Sigmoid colon (tissue), 7 donors: ENCODE measurements around the gene RTKN. TPM values are rescaled to one million over a fixed set of nuclear protein-coding genes. Genes with fewer than 3 reads are reported as not detected.
"Not testable (repeated sequence)": the region's sequence is repeated elsewhere in the genome, so short reads cannot be mapped to it uniquely, and the experiment has no call there.

ENCODE experiments used
- DNase-seq: peaks from one replicate; pipeline ENCODE4 v3.0.0-alpha.2; 2019
- H3K27ac ChIP-seq, 4 donors: fragments of 200-600 bp; sonication (generic); one replicate each; pipeline ENCODE4 v1.5.1; 2016 to 2019; ENCODE audit warnings: mild to moderate bottlenecking in 1 of 4
- H3K27me3 ChIP-seq, 3 donors: fragments of 200-600 bp; sonication (generic); one replicate each; pipeline ENCODE4 v1.5.1; 2019; ENCODE audit warnings: mild to moderate bottlenecking in 1 of 3
- H3K36me3 ChIP-seq, 4 donors: fragments of 200-600 bp; sonication (generic); one replicate each; pipeline ENCODE4 v1.5.1; 2016 to 2019
- H3K4me1 ChIP-seq, 4 donors: fragments of 200-600 bp; sonication (generic); one replicate each; pipeline ENCODE4 v1.5.1; 2017 to 2019
- H3K4me3 ChIP-seq, 4 donors: fragments of 200-600 bp; sonication (generic); one replicate each; pipeline ENCODE4 v1.5.1; 2017 to 2019; ENCODE audit warnings: mild to moderate bottlenecking in 2 of 4, moderate library complexity in 1 of 4
- H3K9me3 ChIP-seq, 4 donors: fragments of 200-600 bp in 3 of 4; sonication (generic) in 3 of 4; one replicate each; pipeline versions ENCODE4 v1.5.1 to v1.6.1; 2013 to 2019
- CTCF ChIP-seq, 4 experiments: fragments of 450-650 bp in 3 of 4; fragments of 200-600 bp in 1 of 4; IDR thresholded peaks; one replicate each; pipeline ENCODE4 v1.5.1; 2016 to 2019; ENCODE audit warnings: antibody characterized with exemption in 4 of 4, mild to moderate bottlenecking in 3 of 4, moderate library complexity in 2 of 4
- EP300 ChIP-seq, 4 donors: sonication (generic); formaldehyde crosslinking; IDR thresholded peaks; one replicate each; pipeline ENCODE4 v1.6.1; 2017; ENCODE audit warnings: antibody characterized with exemption in 4 of 4
- POLR2A ChIP-seq, 2 donors: fragments of 450-650 bp; IDR thresholded peaks; one replicate each; pipeline ENCODE4 v1.6.1; 2016; ENCODE audit warnings: antibody characterized with exemption in 2 of 2, mild to moderate bottlenecking in 2 of 2, moderate library complexity in 2 of 2
- POLR2AphosphoS5 ChIP-seq, 4 donors: sonication (generic); formaldehyde crosslinking; IDR thresholded peaks; one replicate each; pipeline ENCODE4 v1.6.1; 2017; ENCODE audit warnings: antibody characterized with exemption in 4 of 4
- WGBS, 2 donors: extraction: QIAGEN DNeasy Blood & Tissue Kit; methylation state at CpG; one replicate each; pipeline ENCODE4 v1.1.7; 2013; 5-methylcytosine and 5-hydroxymethylcytosine counted together
- intact Hi-C: fragments of 100-400 bp; cut with DNase I; formaldehyde crosslinking; loops from one replicate; pipeline ENCODE4 v1.15.1; 2023
- polyA plus RNA-seq, 3 donors: library from polyadenylated mRNA; stranded (reverse); fragments of 200-250 nt; gene quantifications; one replicate each; pipeline ENCODE4 v1.2.3, GENCODE V29; 2013
- total RNA-seq, 4 donors: library from RNA; depleted of rRNA; stranded (reverse); fragments of >200 nt; gene quantifications; one replicate each; pipeline ENCODE4 v1.1.0, GENCODE V29; 2016
- donor health status: healthy with polysubstance abuse.
- donor health status: Bipolar disorder and iron deficiency.
- donor health status: healthy.

Gene RTKN
- total and polyA plus RNA-seq, 7 donors, result 13.5 to 44.6 (median 16.2) TPM

GRCh38 chr2:74448771-74449170 lies 7.0 kb upstream of the RTKN start:
- Histone ChIP-seq H3K27me3 (no peaks in the 10 kb centered on the region), H3K4me3 (no peak overlapping the region), H3K9me3 (no peaks in the 10 kb centered on the region), H3K4me1 (no peaks in the 10 kb centered on the region), H3K27ac (no peak overlapping the region), H3K36me3 (no peaks in the 10 kb centered on the region)
- WGBS, 2 donors, result 85 to 88% methylated on average over 2 of the region's 2 CpGs
- DNase-seq, result no peak
- no peak for TF ChIP-seq POLR2A (IDR thresholded peaks at IDR 0.05)
- TF ChIP-seq CTCF (IDR thresholded peaks at IDR 0.05), result no peak
- no peak for TF ChIP-seq EP300 (IDR thresholded peaks at IDR 0.05)
- no peak for TF ChIP-seq POLR2AphosphoS5 (IDR thresholded peaks at IDR 0.05)
- intact Hi-C loops, result no loop called here

- DNase-seq, result no peak
- no peak overlapping the region for H3K4me3 ChIP-seq
- no peaks in the 10 kb centered on the region for H3K4me1 ChIP-seq
- no peaks in the 10 kb centered on the region for H3K9me3 ChIP-seq
- peaks cover 0 to 11% (median 0%) of the 10 kb centered on the region in 3 donors for H3K27me3 ChIP-seq
- 46 to 83% methylated on average over 5 of the region's 5 CpGs for WGBS, 2 donors
- intact Hi-C loops, result no loop called here
- no peak overlapping the region for H3K27ac ChIP-seq
- H3K36me3 ChIP-seq, result no peaks in the 10 kb centered on the region
- no peak for TF ChIP-seq POLR2AphosphoS5 (IDR thresholded peaks at IDR 0.05)
- no peak for TF ChIP-seq POLR2A (IDR thresholded peaks at IDR 0.05)
- no peak for TF ChIP-seq CTCF (IDR thresholded peaks at IDR 0.05)
- no peak for TF ChIP-seq EP300 (IDR thresholded peaks at IDR 0.05)
Observed at GRCh38 chr2:74447230-74447999, 5.7 kb upstream of the RTKN start.

DNA sequence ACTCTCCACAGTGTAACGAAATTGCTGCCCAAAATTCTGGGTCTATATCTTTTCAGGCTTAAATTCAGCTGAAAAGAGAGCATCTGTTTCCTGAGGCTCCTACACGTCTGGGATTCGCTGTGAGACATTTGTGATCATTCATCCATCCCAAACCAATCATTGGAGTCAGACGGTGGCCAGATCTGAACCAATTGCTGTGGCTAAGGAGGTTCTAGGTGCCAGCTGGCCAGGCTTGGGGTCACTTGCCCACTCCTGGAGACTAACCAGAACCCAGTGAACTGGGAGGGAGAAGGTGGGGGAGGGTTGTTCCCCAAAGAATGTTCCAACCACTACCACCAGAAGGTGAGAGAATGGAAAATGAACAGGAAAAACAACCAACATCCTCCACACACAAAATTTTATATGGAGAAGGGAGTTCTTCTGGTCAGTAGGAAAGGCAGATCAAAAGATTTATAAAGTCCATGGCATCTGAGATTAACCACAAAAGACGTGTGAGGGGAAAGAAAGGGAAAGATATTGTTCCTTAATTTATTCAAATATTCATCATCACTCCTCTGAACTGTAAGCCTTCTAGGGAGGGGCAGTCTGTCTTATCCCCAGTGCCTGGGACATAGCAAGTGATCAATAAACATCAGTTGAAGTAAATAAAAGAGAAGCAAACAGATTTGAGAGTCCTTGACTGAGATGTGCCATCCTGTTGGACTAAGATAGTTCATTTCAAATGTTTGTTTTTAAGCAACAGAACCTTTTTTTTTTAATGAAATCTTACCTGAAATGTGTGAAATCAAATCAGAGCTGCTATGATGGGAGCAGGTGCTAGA lies 3.0 kb upstream of the RTKN start:
- no peak overlapping the region for H3K4me3 ChIP-seq
- no peak for DNase-seq
- no peaks in the 10 kb centered on the region for H3K9me3 ChIP-seq
- H3K36me3 ChIP-seq, result no peaks in the 10 kb centered on the region
- TF ChIP-seq EP300 (IDR thresholded peaks at IDR 0.05), result no peak
- TF ChIP-seq CTCF (IDR thresholded peaks at IDR 0.05), result no peak
- TF ChIP-seq POLR2AphosphoS5 (IDR thresholded peaks at IDR 0.05), result no peak
- TF ChIP-seq POLR2A (IDR thresholded peaks at IDR 0.05), result no peak
- 38 to 63% methylated on average over 5 of the region's 5 CpGs for WGBS, 2 donors
- intact Hi-C loops, result no loop called here
- no peak overlapping the region for H3K27ac ChIP-seq
- H3K27me3 ChIP-seq, result peaks cover 6 to 27% (median 6%) of the 10 kb centered on the region in 3 donors
- peaks cover 0 to 23% (median 18%) of the 10 kb centered on the region in 4 donors for H3K4me1 ChIP-seq

GRCh38 chr2:74442483-74443297 lies 953 bp upstream of the RTKN start:
- intact Hi-C loops, H3K9me3 ChIP-seq, H3K36me3 ChIP-seq, DNase-seq: not testable (repeated sequence)
- Histone ChIP-seq H3K27me3 (peaks cover 6 to 27% (median 6%) of the 10 kb centered on the region in 3 donors), H3K4me3 (peak overlapping the region in 3 of 4 donors; percentile 49 to 67 (median 59)), H3K27ac (peak overlapping the region in 2 of 4 donors; percentile 77 to 87), H3K4me1 (peaks cover 0 to 43% (median 34%) of the 10 kb centered on the region in 4 donors)
- 52 to 87% methylated on average over 16 of the region's 16 CpGs for WGBS, 2 donors
